ENCODE results near the gene FIS1. TPM values are rescaled to one million over a fixed set of nuclear protein-coding genes. Genes with fewer than 3 reads are reported as not detected.
"Not testable (repeated sequence)": the region's sequence is repeated elsewhere in the genome, so short reads cannot be mapped to it uniquely, and the experiment has no call there.

The FIS1 gene
- total RNA-seq: 100 to 1,000 TPM; 128 to 129 TPM

DNA sequence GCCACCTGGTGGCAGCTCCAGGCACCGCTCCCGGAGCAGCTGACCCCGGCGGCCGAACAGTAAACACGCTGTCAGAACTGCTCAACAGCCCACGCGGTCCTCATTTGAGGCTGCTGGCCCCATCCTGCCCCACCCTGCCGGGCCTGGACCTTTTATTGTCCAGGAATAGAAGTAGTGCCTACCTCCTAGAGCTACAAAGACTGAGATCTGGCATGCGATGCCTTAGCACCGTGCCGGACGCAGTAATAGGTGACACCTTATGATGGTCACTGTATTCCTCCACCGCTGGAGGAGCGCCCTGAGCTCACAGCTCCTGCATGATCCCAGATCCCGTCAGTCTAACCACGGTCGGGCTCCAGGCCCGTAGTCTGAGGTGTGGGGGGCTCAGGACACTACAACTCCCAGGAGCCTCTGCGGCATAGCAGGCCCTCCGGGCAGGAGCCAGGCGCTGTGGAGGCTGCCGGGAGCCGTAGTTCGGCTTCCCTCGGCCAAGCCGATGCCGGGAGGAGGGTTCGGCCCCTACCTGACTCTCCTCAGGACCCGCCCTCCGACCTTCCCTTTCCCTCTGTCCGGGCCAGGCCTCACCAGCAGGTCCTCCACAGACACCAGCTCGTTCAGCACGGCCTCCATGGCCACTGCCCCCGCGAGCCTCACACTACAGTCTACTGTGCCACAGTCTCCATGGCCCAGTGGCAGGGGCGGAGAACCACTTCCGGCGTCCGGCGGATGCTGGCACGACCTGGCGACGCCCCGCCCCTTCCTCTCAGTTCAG lies at the start of gene FIS1:
TSS of gene FIS1 (minus strand) at position 707 of the 772 bp plus-strand sequence. CDS start at position 630, 77 bp downstream.
- POLR2A ChIA-PET: interaction anchor here (0.7 to 2.1 kb wide), 4 partner anchors 27 to 355 kb away, joined by 3 to 19 read pairs (median 4); partner anchors contain the start of genes PLOD3, TRIM56, UFSP1 and ZNHIT1
- CTCF ChIA-PET: interaction anchor here (0.5 to 4.6 kb wide), 13 partner anchors 8 to 104 kb away, joined by 3 to 36 read pairs (median 4); partner anchors contain the start of genes PLOD3 and ZNHIT1

DNA sequence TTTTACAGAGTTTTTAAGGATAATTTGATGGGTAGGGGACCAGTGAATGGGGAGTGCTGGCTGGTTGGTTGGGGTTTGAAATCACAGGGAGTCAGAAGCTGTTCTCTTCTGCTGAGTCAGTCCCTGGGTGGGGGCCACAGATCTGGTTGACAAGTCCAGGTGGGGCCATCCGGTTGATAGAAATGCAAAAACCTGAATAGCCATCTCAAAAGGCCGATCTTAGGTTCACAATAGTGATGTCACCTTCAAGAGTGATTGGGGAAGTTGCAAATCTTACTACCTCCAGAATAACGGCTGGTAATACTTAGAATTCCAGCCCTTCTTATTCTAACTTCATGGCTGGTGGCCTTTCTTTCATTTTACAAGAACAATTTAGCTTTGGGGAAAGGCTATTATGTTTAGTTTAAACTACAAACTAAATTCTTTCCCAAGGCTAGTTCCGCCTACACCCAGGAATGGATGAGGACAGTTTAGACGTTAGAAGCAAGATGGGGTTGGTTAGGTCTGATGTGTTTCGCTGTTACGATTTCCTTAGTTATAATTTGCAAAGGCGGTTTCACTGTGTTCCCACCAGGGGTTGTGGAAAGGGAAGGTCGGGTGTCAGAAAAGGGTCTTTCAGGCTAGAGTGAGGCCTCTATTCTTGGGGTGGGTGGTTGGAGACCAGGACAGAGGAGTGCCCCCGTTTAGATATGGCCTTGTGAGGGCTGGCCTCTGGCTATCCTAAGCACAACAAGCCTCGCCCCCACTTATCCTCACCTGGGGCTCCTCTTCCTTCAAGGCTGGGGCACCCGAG lies 49.4 kb upstream of the FIS1 start:
- ChIA-PET CTCF (interaction anchor here (1.0 kb wide), 1 partner anchor 11 kb away, joined by 3 read pairs; no protein-coding TSS in a partner anchor), POLR2A (no interaction called here)

DNA sequence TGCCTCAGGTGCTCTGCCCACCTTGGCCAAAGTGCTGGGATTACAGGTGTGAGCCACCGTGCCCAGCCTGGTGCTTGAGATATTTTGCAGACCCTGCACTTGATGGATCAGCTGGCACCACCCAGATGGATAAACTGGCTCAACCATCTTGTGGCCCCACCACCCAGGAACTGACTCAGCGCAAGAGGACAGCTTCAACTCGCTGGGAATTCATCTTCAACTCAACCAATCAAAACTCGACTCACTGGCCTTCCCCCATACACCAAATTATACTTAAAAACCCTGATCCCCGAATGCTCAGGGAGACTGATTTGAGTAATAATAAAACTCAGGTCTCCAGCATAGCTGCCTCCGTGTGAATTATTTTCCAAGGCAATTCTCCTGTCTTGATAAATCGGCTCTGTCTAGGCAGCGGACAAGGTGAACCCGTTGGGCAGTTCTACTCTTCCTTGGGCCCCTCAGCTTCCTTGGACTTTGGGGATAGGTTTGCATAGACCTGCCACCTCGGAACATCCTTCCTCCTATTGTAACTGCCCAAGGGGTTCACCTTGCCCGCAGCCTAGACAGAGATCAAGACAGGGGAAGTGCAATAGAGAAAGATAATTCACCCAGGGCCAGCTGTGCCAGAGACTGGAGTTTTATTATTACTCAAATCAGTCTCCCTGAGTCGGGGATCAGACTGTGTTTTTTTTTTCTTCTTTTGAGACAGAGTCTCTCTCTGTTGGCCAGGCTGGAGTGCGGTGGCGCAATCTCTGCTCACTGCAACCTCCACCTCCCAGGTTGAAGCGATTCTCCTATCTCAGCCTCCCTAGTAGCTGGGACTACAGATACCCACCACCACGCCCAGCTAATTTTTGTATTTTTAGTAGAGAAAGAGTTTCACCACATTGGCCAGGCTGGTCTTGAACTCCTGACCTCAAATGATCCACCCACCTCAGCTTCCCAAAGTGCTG lies 48.5 kb upstream of the FIS1 start:
- POLR2A ChIA-PET: not testable (repeated sequence)
- CTCF ChIA-PET: interaction anchor here (1.0 to 1.6 kb wide), 2 partner anchors 11 to 149 kb away, joined by 3 read pairs; no protein-coding TSS in a partner anchor

DNA sequence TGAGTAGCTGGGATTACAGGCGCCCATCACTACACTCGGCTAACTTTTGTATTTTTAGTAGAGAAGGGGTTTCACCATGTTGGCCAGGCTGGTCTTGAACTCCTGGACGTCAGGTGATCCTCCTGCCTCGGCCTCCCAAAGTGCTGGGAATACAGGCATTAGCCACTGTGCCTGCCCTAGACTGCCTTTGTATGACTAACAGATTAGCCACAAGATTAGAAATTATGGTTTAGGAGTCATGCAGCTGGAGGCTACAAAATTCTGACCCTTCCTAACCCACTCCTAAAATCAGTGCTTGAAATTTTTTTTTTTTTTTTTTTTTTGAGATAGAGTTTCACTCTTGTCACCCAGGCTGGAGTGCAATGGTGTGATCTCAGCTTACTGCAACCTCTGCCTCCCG lies 47.7 kb upstream of the FIS1 start:
- POLR2A ChIA-PET: not testable (repeated sequence)
- CTCF ChIA-PET: interaction anchor here (0.7 to 2.3 kb wide), 3 partner anchors 10 to 149 kb away, joined by 3 to 11 read pairs (median 4); no protein-coding TSS in a partner anchor

DNA sequence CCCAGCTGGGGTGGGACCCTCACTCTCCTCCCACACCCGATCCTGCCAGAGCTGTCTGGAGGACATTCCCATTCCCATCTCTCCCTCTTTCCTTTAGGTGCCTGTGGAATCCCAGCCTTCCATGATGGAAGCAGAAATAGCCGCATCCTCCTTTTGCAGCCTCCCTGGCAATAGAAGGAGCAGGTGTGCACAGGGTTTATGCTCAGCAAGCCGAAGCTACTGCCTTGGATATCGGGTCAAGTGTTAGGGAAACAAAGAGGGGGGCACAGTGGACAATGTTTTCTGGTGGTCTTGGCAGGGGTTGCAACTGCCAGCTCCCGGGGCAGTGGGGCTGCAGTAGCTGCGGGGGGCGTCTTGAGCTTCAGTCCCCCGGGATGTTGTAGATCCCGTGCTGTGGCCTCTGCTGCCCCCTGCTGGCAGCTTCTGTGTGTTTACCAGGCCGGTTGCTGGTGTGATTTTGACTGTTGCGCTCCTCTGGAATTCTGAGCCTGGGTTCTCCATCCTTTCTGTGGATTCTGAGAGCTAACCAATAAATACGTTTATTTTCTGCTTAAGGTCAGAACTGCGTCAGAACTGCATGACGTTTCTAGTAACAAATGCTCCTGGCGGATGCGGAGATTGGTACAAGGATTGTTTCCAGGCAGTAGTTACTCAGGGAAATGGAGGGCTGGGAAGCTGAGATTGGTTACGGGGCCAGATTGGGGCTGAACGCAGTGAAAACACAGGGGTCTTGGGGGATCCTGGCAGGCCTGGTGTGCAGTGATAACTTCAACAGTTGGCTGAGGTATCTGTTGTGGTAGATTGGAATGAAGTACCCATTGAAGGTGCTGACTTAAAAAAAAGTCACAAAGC lies 45.5 kb upstream of the FIS1 start:
- CTCF ChIA-PET: interaction anchor here (0.7 to 2.3 kb wide), 6 partner anchors 8 to 77 kb away, joined by 3 to 11 read pairs (median 4); no protein-coding TSS in a partner anchor
- POLR2A ChIA-PET: not testable (repeated sequence)

DNA sequence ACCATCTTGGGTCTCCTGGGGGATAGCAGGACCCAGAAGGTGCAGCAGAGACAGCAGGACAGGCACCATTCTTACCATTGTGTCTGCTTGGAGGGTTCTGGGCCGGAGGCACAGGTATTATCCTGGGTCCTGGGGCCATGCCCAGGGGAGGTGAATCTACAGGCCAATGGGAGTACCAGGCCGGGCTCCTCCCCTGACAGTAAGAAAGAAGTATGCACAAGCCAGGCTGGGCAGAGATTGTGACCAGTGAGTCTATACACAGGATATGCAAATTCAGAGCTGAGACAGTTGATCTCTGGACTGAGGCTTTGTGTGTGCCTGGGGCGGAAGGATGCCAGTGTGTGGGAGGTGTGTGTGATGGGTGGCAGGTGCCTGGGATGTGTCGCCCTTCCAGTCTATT lies 44.8 kb upstream of the FIS1 start:
- CTCF ChIA-PET: interaction anchor here (1.5 to 1.7 kb wide), 3 partner anchors 9 to 46 kb away, joined by 3 to 5 read pairs (median 4); no protein-coding TSS in a partner anchor
- POLR2A ChIA-PET: not testable (repeated sequence)

DNA sequence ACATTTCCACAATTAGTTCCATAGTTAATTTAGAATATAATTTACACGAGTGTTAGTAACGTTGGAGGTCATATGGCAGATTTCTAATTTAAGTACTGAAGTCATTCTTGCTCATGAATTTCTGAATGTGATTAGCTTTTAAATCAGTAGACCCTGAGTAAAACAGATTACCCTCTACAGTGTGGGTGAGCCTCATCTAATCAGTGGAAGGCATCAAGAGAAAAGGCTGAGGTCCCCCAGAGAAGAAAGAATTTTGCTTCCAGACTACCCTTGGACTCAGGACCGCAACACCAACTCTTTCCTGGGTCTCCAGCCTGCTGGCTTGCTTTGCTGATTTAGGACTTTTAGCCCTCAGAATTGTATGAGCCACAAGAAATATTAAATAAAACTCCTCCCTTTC lies 43.6 kb upstream of the FIS1 start:
- ChIA-PET CTCF (no interaction called here), POLR2A (no interaction called here)

DNA sequence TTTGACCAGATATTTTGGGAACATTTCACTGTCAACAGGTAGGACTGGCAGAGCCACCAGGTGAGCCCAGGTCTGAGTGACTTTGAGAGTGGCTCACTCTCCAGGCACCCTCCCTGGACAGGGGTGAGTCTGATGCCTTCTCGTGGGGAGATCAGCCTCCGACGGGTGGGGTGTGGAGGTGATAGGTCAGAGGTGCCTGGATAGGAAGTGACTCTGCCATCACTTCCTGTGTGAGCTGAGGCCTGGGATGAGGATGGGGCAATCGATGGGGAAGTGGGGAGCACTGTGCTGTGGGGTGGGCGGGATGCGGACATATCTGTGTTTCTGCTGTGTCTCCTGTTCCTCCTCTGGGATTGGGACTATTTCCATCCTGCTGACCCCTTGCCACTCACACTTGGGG lies 42.2 kb upstream of the FIS1 start:
- ChIA-PET CTCF (no interaction called here), POLR2A (no interaction called here)

DNA sequence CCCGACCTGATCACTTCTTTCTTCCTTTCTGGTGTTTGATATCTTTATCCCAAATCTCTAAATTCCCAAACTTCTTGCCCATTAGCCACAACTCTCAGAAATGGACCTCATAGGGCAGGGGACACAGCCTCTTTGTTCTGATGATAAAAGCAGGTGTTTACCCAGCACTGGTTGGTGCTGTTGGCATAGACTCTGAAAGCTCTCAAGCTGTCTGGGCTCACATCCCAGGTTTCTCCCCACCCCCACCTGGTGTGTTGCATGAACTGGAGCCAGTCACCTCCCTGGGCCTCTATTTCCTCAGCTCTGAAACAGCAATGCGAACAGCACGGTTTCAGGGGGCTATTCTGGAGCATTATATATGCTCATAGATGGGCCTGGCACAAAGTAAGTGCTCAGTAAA lies 41.0 kb upstream of the FIS1 start:
- POLR2A ChIA-PET: not testable (repeated sequence)
- CTCF ChIA-PET: interaction anchor here (0.6 to 0.7 kb wide), 2 partner anchors 120 to 142 kb away, joined by 3 read pairs; partner anchors contain the start of gene VGF

DNA sequence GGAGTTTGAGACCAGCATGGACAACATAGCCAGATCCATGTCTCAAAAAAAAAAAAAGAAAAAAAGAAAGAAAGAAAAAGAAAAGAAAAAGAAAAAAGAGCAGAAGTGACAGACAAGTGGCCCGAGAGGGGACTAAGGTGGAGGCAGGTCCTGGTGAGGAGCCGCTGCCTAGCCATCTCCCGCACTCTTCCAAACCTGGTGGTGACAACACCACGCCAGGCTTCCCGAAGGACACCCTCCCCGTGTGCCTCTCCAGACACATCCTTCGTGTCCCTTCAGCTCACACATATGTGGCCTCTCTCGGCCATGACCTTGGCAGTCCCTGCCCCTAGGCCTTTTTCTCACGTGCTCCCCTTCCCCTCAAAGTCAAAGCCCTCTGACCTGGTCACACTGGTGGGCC lies 40.3 kb upstream of the FIS1 start:
- ChIA-PET CTCF (interaction anchor here (0.7 kb wide), 2 partner anchors 120 to 172 kb away, joined by 3 read pairs; partner anchors contain the start of gene VGF), POLR2A (no interaction called here)

DNA sequence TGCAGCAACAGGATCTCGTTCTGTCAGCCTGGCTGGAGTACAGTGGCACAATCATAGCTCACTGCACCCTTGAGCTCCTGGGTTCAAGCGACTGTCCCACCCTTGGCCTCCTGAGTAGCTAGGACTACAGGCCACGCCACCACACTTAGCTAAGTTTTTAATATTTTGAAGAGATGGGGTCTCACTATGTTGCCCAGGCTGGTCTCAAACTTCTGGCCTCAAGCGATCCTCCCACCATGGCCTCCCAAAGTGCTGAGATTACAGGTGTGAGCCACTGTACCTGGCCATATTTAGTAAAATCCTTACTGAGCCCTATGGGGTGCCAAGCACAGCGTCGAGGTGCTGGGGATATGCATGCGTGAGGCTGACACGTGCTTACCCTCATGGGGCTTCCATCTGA lies 36.0 kb upstream of the FIS1 start:
- POLR2A ChIA-PET: not testable (repeated sequence)
- CTCF ChIA-PET: interaction anchor here (0.7 kb wide), 1 partner anchor 429 kb away, joined by 3 read pairs; no protein-coding TSS in a partner anchor

DNA sequence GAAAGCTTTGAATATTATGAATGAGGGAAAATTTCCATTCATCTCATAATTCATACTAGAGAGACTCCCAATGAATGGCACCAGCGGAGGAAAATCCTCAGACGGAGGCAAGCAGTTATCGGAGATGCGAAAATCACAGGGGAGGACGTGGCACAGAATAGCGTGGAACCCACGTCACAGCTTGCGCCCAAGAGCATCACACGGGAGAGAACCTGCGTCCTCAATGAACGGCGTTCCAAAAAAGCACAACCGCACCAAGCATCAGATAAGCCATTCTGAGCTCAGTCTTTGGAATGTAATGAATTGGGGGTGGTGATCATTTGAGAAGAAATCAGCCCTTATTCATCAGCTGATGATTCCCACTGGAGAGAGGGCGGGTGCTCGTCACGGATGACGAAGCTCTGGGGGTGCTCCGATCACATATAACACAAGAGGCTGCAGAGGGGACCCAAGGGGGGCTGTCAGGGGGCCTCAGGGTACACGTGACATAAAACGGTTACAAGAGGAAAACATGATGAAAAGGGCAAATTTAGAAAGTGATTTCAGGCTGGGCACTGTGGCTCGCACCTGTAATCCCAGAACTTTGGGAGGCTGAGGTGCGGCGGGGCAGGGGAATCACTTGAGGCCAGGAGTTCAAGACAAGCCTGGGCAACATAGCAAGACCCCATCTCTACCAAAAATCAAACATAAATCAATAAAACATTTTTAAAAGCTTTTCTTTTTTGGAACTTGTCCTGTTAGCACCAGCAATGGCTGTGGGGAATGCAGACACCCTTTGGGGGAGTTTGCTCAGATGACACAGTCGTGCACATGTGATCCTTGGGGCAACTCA lies 33.8 kb upstream of the FIS1 start:
- ChIA-PET CTCF (interaction anchor here (0.9 kb wide), 1 partner anchor 64 kb away, joined by 3 read pairs; no protein-coding TSS in a partner anchor), POLR2A (no interaction called here)

DNA sequence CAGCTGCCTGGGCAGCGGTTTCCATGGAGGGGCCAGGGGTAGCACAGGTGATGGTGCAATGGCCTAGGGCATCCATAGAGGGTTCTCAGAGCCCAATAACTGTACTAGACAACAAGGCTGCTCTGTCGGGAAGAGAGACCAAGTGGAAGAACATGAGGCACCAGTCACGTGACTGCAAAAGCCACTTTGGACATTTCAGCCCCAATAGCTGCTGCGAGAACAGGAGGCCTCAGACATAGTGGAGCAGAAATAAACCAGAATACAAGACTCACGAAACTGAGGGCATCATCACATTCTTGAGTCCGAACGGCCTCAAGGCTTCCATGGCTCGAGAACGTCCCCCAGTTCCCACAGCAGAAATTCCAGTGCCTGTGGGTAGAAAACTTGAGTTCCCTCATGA lies 32.3 kb upstream of the FIS1 start:
- ChIA-PET POLR2A (no interaction called here), CTCF (interaction anchor here (1.2 kb wide), 1 partner anchor 33 kb away, joined by 3 read pairs; no protein-coding TSS in a partner anchor)

DNA sequence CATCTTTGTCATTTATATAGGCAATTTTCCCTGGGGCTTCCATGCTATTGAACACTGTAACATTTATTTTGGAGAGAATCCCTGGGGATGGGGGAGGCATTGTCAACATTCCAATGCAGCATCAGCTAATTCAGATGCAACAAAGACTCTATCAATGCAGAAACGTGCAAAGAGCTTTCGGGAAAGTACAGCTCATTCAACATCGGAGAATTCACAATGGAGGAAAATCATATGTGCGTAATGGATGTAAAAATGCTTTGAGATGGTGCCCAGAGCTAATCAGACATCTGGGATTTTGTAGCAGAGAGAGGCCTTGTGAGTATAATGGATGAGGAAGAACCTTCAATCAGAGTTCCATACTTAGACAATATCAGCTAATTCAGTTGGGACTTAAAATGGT lies 28.3 kb upstream of the FIS1 start:
- CTCF ChIA-PET: interaction anchor here (0.9 to 1.3 kb wide), 3 partner anchors 9 to 18 kb away, joined by 3 read pairs; no protein-coding TSS in a partner anchor

DNA sequence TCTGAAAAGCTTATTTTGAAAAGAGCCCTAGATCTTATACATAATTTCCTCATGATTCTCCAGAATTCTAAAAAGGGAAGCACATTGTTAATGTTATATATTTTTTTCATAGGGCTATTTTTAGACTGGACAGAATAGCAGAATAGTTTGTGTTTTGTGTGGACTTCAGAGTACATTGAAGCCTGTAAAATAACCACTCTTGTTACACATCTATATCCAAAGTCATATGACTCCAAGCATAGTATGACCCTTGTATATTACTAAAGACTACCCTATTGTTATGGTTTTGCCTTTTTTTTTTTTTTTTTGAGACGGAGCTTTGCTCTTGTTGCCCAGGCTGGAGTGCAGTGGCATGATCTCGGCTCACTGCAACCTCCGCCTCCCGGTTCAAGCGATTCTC lies 26.1 kb upstream of the FIS1 start:
- CTCF ChIA-PET: interaction anchor here (0.6 to 0.7 kb wide), 2 partner anchors 14 to 1002 kb away, joined by 3 to 4 read pairs; no protein-coding TSS in a partner anchor
- POLR2A ChIA-PET: no interaction called here

More for the DNA sequence above, 28.3 kb upstream of the FIS1 start:
- POLR2A ChIA-PET: interaction anchor here (0.8 kb wide), 1 partner anchor 117 kb away, joined by 4 read pairs; no protein-coding TSS in a partner anchor

DNA sequence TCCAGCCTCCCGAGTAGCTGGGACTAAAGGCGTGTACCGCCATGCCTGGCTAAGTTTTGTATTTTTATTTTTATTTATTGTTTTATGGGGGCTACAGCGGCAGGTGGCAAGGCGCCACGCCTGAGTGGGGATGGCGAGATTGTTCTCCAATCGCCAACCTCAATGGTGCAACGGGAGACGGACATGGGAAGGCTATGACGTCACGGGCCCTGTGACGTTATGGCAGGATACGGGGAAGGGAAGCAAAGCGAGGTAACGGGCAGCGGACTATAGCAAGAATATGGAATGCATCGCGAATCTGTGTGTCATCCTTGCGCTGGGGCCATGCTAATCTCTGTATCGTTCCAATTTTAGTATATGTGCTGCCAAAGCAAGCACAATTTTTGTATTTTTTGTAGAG lies 24.8 kb upstream of the FIS1 start:
- ChIA-PET POLR2A (no interaction called here), CTCF (no interaction called here)

All from activated CD8-positive, alpha-beta memory T cell treated with anti-CD3 and anti-CD28 coated beads for 36 hours (primary cell).